Stomach (tissue), 4 donors: ENCODE measurements around the gene SLC16A10.

Experiments
- EP300 ChIP-seq: sonication (generic); formaldehyde crosslinking; IDR thresholded peaks from one replicate; pipeline ENCODE4 v1.6.1; 2017; ENCODE audit warnings: antibody characterized with exemption
- POLR2A ChIP-seq, 4 donors: fragments of 450-650 bp; IDR thresholded peaks; one replicate each; pipeline ENCODE4 v1.6.1; 2016; ENCODE audit warnings: antibody characterized with exemption in 4 of 4, control low read depth in 2 of 4, mild to moderate bottlenecking in 1 of 4, moderate library complexity in 1 of 4
- POLR2AphosphoS5 ChIP-seq, 3 donors: sonication (generic); formaldehyde crosslinking; IDR thresholded peaks; one replicate each; pipeline ENCODE4 v1.6.1; 2016; ENCODE audit warnings: antibody characterized with exemption in 3 of 3
- TF ChIP-seq, protein P1 (sequence below), 7 experiments: fragments of 450-650 bp in 4 of 7; fragments of 200-600 bp in 3 of 7; sonication (generic) in 3 of 7; IDR thresholded peaks; one replicate each; pipeline ENCODE4 v1.5.1; 2016 to 2019; ENCODE audit warnings: antibody characterized with exemption in 7 of 7, control low read depth in 2 of 7, mild to moderate bottlenecking in 1 of 7

DNA sequence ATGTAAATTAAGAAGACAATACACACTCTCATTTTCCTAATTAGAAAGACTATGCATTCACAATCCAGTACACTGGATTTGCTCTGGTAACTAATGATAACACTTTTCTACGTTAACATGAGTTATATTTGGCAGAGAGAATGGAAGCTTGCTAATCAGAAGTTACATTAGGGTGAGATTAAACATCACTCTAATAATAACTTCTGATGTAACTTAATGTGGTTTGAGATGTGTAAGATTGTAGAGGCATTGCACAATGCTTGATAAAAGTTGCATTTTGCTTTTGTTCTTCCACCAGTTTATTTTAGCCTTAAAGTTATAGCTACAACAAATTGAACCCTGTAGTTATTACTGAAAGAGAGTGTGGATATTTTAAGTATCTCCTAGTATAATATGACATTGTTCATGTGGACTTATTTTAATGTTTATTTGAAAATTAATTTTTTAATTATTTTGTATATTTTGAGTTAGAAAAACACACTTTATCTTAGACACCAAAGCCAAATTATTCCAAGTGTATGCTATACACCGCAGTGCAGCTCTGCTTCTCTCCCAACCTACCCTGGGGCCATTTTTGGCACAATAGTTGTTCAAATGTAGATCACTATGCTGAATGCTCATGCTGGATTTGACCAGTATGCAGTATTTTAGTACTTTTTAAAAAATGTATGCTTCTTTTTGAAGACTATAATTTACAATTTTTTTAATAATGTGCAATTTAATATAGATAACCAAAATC, 143.2 kb downstream of the SLC16A10 start:
- TF ChIP-seq, protein P1, sequence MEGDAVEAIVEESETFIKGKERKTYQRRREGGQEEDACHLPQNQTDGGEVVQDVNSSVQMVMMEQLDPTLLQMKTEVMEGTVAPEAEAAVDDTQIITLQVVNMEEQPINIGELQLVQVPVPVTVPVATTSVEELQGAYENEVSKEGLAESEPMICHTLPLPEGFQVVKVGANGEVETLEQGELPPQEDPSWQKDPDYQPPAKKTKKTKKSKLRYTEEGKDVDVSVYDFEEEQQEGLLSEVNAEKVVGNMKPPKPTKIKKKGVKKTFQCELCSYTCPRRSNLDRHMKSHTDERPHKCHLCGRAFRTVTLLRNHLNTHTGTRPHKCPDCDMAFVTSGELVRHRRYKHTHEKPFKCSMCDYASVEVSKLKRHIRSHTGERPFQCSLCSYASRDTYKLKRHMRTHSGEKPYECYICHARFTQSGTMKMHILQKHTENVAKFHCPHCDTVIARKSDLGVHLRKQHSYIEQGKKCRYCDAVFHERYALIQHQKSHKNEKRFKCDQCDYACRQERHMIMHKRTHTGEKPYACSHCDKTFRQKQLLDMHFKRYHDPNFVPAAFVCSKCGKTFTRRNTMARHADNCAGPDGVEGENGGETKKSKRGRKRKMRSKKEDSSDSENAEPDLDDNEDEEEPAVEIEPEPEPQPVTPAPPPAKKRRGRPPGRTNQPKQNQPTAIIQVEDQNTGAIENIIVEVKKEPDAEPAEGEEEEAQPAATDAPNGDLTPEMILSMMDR (IDR thresholded peaks at IDR 0.05), result no peak
- no peak for TF ChIP-seq POLR2AphosphoS5 (IDR thresholded peaks at IDR 0.05)
- TF ChIP-seq POLR2A (IDR thresholded peaks at IDR 0.05), result no peak
- TF ChIP-seq EP300, result no peak
